GM19240 (cell line): ENCODE data around the gene LRRC4C.
"Not testable (repeated sequence)": the region's sequence is repeated elsewhere in the genome, so short reads cannot be mapped to it uniquely, and the experiment has no call there.

Source experiments
- DNase-seq: peaks from one replicate; pipeline ENCODE4 v3.0.0; 2011; ENCODE audit warnings: low spot score; ENCODE audit not compliant: insufficient read length

LRRC4C gene

DNA sequence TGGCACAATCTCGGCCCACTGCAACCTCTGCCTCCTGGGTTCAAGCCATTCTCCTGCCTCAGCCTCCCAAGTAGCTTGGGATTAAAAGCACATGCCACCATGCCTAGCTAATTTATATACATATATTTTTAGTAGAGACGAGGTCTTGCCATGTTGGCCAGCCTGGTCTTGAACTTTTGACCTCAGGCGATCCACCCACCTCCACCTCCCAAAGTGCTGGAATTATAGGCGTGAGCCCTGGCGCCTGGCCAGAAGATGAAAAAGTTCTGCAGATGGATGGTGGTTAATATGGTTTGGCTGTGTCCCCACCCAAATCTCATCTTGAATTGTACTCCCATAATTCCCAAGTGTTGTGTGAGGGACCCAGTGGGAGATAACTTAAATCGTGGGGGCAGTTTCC, 937.4 kb downstream of the LRRC4C start:
- not testable (repeated sequence) for DNase-seq

- no peak for DNase-seq
Measured at GRCh38 chr11:40517122-40517521, 942.3 kb downstream of the LRRC4C start.

- no peak for DNase-seq
Measured at GRCh38 chr11:40514124-40514523, 945.3 kb downstream of the LRRC4C start.

DNA sequence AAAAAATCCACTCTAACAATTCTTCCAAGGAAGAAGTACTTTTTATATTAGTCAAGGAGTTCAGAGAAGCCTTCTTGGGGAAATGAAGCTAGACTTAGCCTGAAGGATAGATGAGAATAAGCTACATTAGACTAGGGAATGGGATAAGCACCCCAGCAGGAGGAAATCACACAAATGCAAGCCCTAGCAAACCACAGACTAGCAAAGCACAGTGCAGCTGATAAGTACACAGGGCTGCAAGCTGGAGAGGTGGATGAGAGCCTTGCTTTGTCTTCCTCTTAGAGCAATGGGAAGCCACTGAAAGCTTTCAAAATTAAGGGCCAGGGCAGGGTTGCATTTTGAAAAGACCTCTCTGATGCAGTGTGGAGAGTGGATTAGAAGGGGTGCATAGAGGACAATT, 946.2 kb downstream of the LRRC4C start:
- no peak for DNase-seq

DNA sequence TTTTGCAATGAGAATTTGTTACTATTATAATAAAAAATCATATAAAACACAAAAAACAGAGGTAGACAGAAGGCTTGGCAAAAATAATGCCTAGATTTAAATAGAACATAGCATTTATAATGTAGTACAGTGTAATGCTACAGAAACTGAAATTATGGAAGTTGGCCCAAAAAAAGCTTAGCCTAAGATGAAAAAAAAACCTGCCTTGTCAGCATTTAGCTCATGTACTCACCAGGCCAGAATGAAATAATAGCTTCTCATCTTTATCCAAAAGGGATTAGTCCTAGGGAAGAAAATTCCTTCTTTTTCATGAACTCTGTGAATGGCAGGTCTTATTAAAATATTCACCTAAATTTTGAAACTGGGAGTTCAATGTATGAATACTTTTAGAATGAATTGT, 951.1 kb downstream of the LRRC4C start:
- DNase-seq: no peak

GRCh38 chr11:40506226-40506625, 953.2 kb downstream of the LRRC4C start:
- no peak for DNase-seq

GRCh38 chr11:40491341-40491740, 968.1 kb downstream of the LRRC4C start:
- DNase-seq: no peak

- no peak for DNase-seq
Measured at GRCh38 chr11:40467771-40468170, 991.7 kb downstream of the LRRC4C start.

DNA sequence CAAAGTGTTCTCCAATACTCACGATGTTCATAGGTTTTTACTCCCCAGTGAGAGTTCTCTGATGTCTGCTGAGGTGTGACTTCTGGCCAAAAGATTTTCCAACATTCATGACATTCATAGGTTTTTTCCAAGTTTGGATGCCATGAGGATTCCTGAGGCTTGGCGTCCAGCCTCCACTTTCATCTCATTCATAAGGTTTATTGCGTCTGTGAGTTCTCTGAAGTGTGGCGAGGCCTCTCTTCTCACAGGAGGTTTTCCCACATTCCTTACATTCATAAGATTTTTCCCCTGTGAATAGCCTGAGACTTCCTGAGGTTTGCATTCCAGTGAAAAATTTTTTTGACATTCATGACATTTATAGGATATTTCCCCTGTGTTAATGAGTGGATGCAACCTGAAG, 1014.1 kb downstream of the LRRC4C start:
- no peak for DNase-seq

- no peak for DNase-seq
Measured at GRCh38 chr11:40444151-40444550, 1015.3 kb downstream of the LRRC4C start.

GRCh38 chr11:40435344-40435743, 1024.1 kb downstream of the LRRC4C start:
- no peak for DNase-seq

DNA sequence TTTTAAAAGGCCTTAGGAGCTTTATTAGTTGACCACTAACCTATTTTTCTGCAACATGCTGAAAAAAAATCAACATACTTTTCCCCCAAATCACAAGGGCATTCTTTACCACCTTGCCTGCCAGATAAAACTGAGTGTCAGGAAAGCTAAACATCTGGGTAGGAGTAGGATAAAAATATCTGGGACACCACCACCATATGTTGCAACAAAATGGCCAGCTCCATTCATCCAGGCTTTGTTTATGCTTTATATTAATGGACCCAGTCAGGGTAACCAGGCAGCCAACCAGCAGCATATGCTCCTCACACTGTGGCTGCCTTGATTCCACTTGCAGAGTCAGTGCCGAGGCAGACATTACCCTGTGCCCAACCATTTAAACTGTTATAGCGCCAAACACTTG, 1024.5 kb downstream of the LRRC4C start:
- DNase-seq: no peak

GRCh38 chr11:40432358-40432757, 1027.1 kb downstream of the LRRC4C start:
- DNase-seq: no peak

DNA sequence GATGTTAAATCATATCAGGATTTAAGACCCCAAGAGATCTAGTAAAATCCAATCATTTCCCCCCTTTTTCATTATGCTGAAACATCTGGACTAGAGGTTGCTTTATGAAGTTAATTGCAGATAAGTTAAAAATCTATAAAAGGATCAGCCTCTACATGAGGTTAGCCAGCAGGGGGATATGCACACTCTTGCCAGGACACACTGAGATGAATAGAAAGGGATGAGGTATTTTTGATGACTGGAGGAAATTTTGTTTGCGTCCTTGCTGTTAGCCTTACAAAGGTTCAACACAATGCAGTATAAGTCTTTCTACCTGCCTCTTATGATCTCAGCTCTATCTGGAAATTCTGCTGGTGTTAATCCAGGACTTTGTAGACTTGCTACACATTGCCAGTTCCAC, 1034.3 kb downstream of the LRRC4C start:
- no peak for DNase-seq

- DNase-seq: no peak
Measured at GRCh38 chr11:40421208-40421981, 1038.1 kb downstream of the LRRC4C start.

DNA sequence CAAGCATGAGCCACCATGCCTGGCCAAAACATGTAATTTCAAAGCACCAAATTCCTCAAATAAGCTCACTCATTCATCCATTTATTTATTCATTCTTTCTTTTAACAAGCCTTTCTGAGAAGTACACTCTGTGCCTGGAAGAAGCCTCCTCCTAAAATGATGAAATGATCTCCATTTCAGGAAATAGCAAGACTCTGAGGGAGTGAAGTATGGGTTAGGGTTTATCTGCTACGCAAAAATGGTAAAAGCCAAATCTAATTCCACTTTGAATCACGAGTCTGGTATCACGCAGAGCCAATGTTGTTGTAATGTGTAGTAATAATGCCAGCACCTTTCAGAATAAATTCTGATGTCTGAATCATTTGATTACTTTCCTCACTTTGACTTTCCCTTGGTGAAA, 1041.8 kb downstream of the LRRC4C start:
- no peak for DNase-seq

GRCh38 chr11:40407355-40407754, 1052.1 kb downstream of the LRRC4C start:
- no peak for DNase-seq

- DNase-seq: no peak
Measured at GRCh38 chr11:40405614-40406013, 1053.8 kb downstream of the LRRC4C start.

GRCh38 chr11:40403321-40403720, 1056.1 kb downstream of the LRRC4C start:
- DNase-seq: no peak

DNA sequence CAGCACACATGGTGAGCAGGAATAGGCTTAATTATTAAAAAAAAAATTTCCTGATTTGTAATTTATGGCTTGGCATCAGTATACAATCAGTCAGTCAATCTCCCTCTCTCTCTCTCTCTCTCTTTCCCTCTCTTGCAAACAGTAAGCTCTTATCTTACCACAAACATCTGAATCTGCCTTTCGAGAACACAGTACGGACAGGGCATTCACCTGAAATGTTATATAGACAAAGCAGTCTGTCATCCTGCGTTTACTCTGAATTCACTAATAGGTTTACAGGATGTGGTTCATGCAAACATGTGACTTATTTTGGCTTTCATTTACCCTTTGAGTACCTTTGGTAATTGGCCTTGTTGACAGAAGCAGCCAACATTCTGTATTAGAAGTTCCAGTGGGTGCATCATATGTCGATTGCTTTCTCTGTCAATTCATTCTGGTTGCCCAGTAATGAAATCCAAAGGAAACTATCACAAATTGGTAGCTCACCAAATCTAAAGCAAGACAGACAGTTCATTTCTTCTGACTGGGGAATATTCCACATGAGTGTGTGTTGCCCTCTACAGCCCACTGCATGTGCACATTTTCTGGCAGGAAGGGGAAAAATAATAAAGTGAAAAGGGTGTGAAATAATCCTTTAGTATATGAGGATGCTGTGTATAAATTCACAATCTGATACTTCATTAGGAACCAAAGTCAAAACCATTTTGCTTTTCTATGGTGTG, 1058.2 kb downstream of the LRRC4C start:
- DNase-seq: no peak

GRCh38 chr11:40397141-40397540, 1062.3 kb downstream of the LRRC4C start:
- DNase-seq: no peak

- no peak for DNase-seq
Measured at GRCh38 chr11:40393511-40393910, 1065.9 kb downstream of the LRRC4C start.

DNA sequence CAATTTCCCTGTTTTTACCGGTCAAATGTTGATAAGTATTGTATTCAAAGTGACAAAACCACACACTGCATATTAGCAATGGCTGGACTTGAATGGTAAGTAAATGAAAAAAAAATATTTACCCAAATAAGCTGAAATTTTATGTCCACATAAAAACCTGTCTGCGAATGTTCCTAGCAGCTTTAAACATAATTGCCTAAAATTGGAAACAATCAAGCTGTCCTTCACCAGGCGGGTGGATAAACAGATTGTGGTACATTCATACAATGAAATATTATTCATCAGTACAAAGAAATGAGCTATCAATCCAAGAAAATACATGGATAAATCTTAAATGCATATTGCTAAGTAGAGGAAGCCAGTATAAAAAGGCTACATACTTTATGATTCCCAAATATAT, 1067.8 kb downstream of the LRRC4C start:
- DNase-seq: no peak
